Upper lobe of left lung (tissue), 6 donors: ENCODE results near the gene KAT2A. TPM values are rescaled to one million over a fixed set of nuclear protein-coding genes. Genes with fewer than 3 reads are reported as not detected.

Experiments
- ATAC-seq, 2 donors: fragments of 200-7000 bp; cut with Tn5 transposase; one replicate each; pipeline ENCODE4 v1.9.1; 2022; ENCODE audit warnings: mild to moderate bottlenecking in 2 of 2, moderate library complexity in 2 of 2; ENCODE audit not compliant: low FRiP score in 2 of 2
- DNase-seq, 2 donors: peaks; one replicate each; pipeline ENCODE4 v3.0.0-alpha.2; 2019 to 2020
- H3K27ac ChIP-seq, 4 donors: fragments of 200-600 bp; sonication (generic); one replicate each; pipeline ENCODE4 v1.5.1; 2016 to 2019
- H3K27me3 ChIP-seq, 4 donors: fragments of 200-600 bp; sonication (generic); one replicate each; pipeline ENCODE4 v1.5.1; 2017 to 2019
- H3K36me3 ChIP-seq, 4 donors: fragments of 200-600 bp; sonication (generic); one replicate each; pipeline ENCODE4 v1.5.1; 2016 to 2019
- H3K4me1 ChIP-seq, 4 donors: fragments of 200-600 bp; sonication (generic); one replicate each; pipeline ENCODE4 v1.5.1; 2018 to 2019
- H3K4me3 ChIP-seq, 4 donors: fragments of 200-600 bp; sonication (generic); one replicate each; pipeline ENCODE4 v1.5.1; 2017 to 2019; ENCODE audit warnings: mild to moderate bottlenecking in 2 of 4, moderate library complexity in 1 of 4
- H3K9me3 ChIP-seq, 4 donors: fragments of 200-600 bp; sonication (generic); one replicate each; pipeline ENCODE4 v1.5.1; 2018 to 2019
- EP300 ChIP-seq, 4 donors: sonication (generic); formaldehyde crosslinking; IDR thresholded peaks; one replicate each; pipeline ENCODE4 v1.5.1; 2017; ENCODE audit warnings: antibody characterized with exemption in 4 of 4, control low read depth in 2 of 4
- POLR2A ChIP-seq, 4 donors: fragments of 450-650 bp; IDR thresholded peaks; one replicate each; pipeline ENCODE4 v1.5.1; 2016 to 2017; ENCODE audit warnings: antibody characterized with exemption in 4 of 4, mild to moderate bottlenecking in 2 of 4
- POLR2AphosphoS5 ChIP-seq, 2 donors: sonication (generic); formaldehyde crosslinking; IDR thresholded peaks; one replicate each; pipeline ENCODE4 v1.5.1; 2017; ENCODE audit warnings: antibody characterized with exemption in 2 of 2
- WGBS, 2 donors: methylation state at CpG; one replicate each; pipeline ENCODE4 v1.1.5; 2017 to 2018; 5-methylcytosine and 5-hydroxymethylcytosine counted together
- total RNA-seq, 6 donors: library from RNA; depleted of rRNA in 4 of 6; stranded (reverse); fragments of >200 nt in 4 of 6; gene quantifications; one replicate each; pipeline versions ENCODE4 v1.1.0 to v1.2.1, GENCODE V29; 2016 to 2021
- TF ChIP-seq, protein P1 (sequence below), 6 experiments: fragments of 450-650 bp in 4 of 6; fragments of 200-600 bp in 2 of 6; sonication (generic) in 2 of 6; IDR thresholded peaks; one replicate each; pipeline ENCODE4 v1.5.1; 2016 to 2019; ENCODE audit warnings: antibody characterized with exemption in 6 of 6
- donor health status: DM: no; HTN: no; CAD: no; lungs with moderate emphysema.
- donor health status: DM: no; HTN: yes; CAD: no; lungs with severe emphysema.

The KAT2A gene
- total RNA-seq, 6 donors from 2014 or later, result 17.0 to 116 (median 32.5) TPM

DNA sequence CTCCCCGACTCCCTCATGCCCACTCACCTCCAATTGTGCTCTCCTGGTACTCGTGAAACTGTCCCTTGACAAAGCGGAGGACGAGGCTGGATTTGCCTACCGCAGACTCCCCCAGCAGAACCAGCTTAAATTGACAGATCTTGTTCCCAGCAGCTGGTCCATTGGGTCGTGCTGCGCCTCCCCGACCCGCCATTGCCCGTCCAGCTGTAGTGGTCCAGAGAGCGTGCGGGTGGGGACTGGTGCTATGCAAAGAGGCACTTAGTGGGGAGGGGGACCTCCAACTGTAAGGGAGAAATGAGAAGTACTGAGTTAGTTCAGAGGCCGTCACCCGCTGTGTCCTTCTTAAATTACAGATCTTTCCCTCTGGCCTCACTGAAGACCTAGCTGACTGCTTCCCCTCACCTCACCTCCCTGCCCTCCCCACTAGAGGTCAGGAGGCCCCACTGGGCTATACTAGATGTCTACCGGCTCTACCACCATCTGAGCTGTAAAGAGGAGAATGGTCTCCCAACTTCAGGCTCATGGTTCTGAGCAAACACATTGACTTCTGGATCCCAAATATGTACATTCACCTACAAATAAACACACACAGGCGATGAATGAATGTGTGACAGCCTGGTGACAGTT, 9.3 kb upstream of the KAT2A start:
- H3K27me3 ChIP-seq, result no peaks in the 10 kb centered on the region
- DNase-seq, result no peak
- H3K27ac ChIP-seq, result peak overlapping the region; percentile 74 to 91 (median 82)
- H3K9me3 ChIP-seq, result no peaks in the 10 kb centered on the region
- TF ChIP-seq POLR2A (IDR thresholded peaks at IDR 0.05) (no peak), POLR2AphosphoS5 (IDR thresholded peaks at IDR 0.05) (no peak), EP300 (IDR thresholded peaks at IDR 0.05) (no peak)
- TF ChIP-seq, protein P1, sequence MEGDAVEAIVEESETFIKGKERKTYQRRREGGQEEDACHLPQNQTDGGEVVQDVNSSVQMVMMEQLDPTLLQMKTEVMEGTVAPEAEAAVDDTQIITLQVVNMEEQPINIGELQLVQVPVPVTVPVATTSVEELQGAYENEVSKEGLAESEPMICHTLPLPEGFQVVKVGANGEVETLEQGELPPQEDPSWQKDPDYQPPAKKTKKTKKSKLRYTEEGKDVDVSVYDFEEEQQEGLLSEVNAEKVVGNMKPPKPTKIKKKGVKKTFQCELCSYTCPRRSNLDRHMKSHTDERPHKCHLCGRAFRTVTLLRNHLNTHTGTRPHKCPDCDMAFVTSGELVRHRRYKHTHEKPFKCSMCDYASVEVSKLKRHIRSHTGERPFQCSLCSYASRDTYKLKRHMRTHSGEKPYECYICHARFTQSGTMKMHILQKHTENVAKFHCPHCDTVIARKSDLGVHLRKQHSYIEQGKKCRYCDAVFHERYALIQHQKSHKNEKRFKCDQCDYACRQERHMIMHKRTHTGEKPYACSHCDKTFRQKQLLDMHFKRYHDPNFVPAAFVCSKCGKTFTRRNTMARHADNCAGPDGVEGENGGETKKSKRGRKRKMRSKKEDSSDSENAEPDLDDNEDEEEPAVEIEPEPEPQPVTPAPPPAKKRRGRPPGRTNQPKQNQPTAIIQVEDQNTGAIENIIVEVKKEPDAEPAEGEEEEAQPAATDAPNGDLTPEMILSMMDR (IDR thresholded peaks at IDR 0.05), result no peak
- ATAC-seq, result no peak
- H3K4me1 ChIP-seq, result peaks cover 66 to 71% (median 69%) of the 10 kb centered on the region in 4 donors
- no peak overlapping the region for H3K4me3 ChIP-seq
- 93 to 94% methylated on average over 9 to 16 of the region's 16 CpGs for WGBS, 2 donors
- peaks cover 24 to 51% (median 48%) of the 10 kb centered on the region in 4 donors for H3K36me3 ChIP-seq

DNA sequence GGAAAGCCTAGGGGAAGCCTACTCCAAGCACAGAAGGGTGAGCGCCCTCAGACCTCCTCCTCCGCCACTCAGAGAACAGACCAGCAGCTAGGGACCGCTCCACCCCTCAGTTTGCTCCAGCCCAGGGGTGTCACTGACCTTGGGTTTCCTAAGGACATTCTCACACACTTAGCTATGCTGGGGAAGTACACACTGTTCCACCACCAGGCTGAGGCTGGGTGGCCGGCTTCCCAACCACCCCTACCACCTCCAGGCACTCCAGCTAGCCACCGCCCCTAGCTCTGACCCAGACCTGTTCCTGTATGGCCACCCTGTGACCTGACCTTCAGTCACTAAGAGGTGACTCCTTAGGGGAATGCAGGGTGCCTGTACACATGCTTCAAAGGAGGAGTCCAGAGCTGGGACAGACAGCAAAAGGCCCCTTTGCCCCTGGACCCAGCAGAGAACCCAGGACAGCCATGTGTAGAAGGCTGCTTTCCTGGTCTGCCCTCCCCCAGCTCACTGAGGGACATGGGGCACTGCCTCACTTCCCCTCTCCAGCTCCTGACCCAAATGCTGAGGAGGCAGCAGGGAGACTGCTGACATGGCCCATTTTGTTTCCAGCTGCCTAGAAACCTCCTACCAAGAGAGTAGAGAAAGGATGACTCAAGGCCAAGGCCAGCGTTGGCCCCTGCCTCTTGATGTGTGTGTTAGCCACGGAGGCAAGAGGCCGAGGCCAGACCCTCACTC, 8.1 kb upstream of the KAT2A start:
- no peaks in the 10 kb centered on the region for H3K9me3 ChIP-seq
- no peaks in the 10 kb centered on the region for H3K27me3 ChIP-seq
- no peak overlapping the region for H3K4me3 ChIP-seq
- WGBS, 2 donors, result 84 to 94% methylated on average over 4 to 8 of the region's 8 CpGs
- peak in 1 of 2 donors; percentile 50 for DNase-seq
- ATAC-seq, result peak; percentile 19 to 69
- peak overlapping the region; percentile 74 to 91 (median 82) for H3K27ac ChIP-seq
- TF ChIP-seq, protein P1 (IDR thresholded peaks at IDR 0.05), result peak in 1 of 6 experiments; percentile 20
- peak in 1 of 4 donors; percentile 45 for TF ChIP-seq POLR2A (IDR thresholded peaks at IDR 0.05)
- peak; percentile 7 to 61 for TF ChIP-seq POLR2AphosphoS5 (IDR thresholded peaks at IDR 0.05)
- TF ChIP-seq EP300 (IDR thresholded peaks at IDR 0.05), result peak in 2 of 4 donors; percentile 58 to 74
- H3K4me1 ChIP-seq, result peaks cover 54 to 59% (median 58%) of the 10 kb centered on the region in 4 donors
- H3K36me3 ChIP-seq, result peaks cover 28 to 62% (median 55%) of the 10 kb centered on the region in 4 donors

DNA sequence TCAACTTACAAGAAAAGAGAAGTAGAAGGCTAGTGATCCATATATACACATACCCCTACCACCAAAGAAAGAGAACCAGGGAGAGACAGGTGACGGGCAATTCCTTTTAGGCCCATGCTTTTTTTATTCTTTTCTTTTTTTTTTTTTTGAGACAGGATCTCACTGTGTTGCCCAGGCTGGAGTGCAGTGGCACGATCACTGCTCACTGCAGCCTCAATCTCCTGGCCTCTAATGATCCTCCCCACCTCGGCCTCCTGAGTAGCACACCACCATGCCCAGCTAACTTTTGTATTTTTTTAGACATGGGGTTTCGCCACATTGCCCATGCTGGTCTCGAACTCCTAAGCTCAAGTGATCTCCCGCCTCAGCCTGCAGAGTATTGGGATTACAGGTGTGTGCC, 6.2 kb upstream of the KAT2A start:
- no peak for TF ChIP-seq POLR2AphosphoS5 (IDR thresholded peaks at IDR 0.05)
- no peak for ATAC-seq

DNA sequence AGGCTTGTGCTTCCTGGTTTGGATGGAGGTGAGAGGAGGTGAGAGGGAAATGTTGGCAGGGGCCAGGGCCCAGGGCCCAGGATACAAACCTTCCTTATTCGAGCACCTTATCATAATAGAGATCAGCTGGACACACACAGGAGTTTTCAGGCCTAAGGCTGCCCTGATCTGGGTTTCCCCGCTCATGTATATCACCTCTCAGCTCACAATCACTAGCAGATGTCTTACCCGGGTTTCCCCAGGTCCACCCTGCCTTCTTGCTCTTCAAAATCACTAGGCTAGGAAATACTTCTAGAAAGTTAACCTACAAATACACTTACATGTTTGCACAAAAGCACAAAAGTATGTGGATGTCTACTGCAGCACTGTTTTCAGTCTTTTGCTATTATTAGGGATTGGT, 5.7 kb upstream of the KAT2A start:
- DNase-seq (no peak), ATAC-seq (no peak)
- Histone ChIP-seq H3K4me1 (peaks cover 37 to 45% (median 38%) of the 10 kb centered on the region in 4 donors), H3K27me3 (no peaks in the 10 kb centered on the region), H3K4me3 (no peak overlapping the region), H3K36me3 (peaks cover 28 to 63% (median 55%) of the 10 kb centered on the region in 4 donors), H3K9me3 (no peaks in the 10 kb centered on the region), H3K27ac (peak overlapping the region in 1 of 4 donors; percentile 30)
- TF ChIP-seq POLR2AphosphoS5 (IDR thresholded peaks at IDR 0.05) (no peak), EP300 (IDR thresholded peaks at IDR 0.05) (no peak), POLR2A (IDR thresholded peaks at IDR 0.05) (no peak)
- TF ChIP-seq, protein P1 (IDR thresholded peaks at IDR 0.05), result no peak
- 91 to 94% methylated on average over 3 of the region's 3 CpGs for WGBS, 2 donors

More for the DNA sequence above, 6.2 kb upstream of the KAT2A start:
- H3K4me3 ChIP-seq, result no peak overlapping the region
- WGBS, 2 donors, result 90 to 98% methylated on average over 6 of the region's 6 CpGs
- H3K27me3 ChIP-seq, result no peaks in the 10 kb centered on the region
- H3K36me3 ChIP-seq, result peaks cover 28 to 63% (median 55%) of the 10 kb centered on the region in 4 donors
- DNase-seq, result no peak
- no peak overlapping the region for H3K27ac ChIP-seq
- peaks cover 37 to 45% (median 39%) of the 10 kb centered on the region in 4 donors for H3K4me1 ChIP-seq
- no peaks in the 10 kb centered on the region for H3K9me3 ChIP-seq

DNA sequence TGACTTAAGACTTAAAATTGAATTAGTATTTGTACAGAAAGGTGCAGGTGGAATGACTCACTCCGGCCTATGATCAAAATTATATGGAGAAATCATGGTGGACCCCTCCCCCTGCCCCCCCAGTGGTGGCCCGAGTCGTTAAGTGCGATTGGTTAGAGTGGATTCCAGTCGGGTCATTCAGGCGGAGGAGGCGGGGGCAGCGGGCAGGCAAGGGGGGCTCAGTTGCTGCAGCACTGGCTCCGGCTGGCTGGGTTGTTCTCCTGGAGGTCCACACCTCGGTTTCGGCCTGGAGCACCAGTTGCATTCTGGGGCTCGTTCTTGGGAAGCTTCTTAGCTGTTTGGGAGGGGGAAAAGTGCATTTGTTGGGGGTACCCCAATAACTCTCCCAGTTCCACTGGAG, 4.4 kb upstream of the KAT2A start:
- Histone ChIP-seq H3K4me3 (no peak overlapping the region), H3K27ac (no peak overlapping the region), H3K9me3 (no peaks in the 10 kb centered on the region), H3K4me1 (peaks cover 31 to 44% (median 32%) of the 10 kb centered on the region in 4 donors), H3K36me3 (peaks cover 28 to 63% (median 55%) of the 10 kb centered on the region in 4 donors), H3K27me3 (no peaks in the 10 kb centered on the region)
- ATAC-seq (no peak), DNase-seq (peak in 1 of 2 donors; percentile 49)
- WGBS, 2 donors, result 86 to 88% methylated on average over 10 to 12 of the region's 12 CpGs
- TF ChIP-seq EP300 (IDR thresholded peaks at IDR 0.05), result no peak
- no peak for TF ChIP-seq POLR2A (IDR thresholded peaks at IDR 0.05)
- TF ChIP-seq, protein P1 (IDR thresholded peaks at IDR 0.05), result no peak
- no peak for TF ChIP-seq POLR2AphosphoS5 (IDR thresholded peaks at IDR 0.05)
